IMR-90 (cell line): ENCODE measurements around the gene FBXL7. TPM values are rescaled to one million over a fixed set of nuclear protein-coding genes. Genes with fewer than 3 reads are reported as not detected.

ENCODE experiments used
- ATAC-seq: fragments of 200-7000 bp; cut with Tn5 transposase; 2 replicates; pipeline ENCODE4 v1.9.1; 2020; ENCODE audit warnings: low read depth, mild to moderate bottlenecking, moderate library complexity
- BruUV-seq: library from RNA; stranded (reverse); fragments of 400-500 nt; replicated peaks from 2 replicates; lab custom pipeline; 2021; lab: Mats Ljungman, UMichigan
- CTCF ChIA-PET: fragments of 300-600 bp; formaldehyde crosslinking; extraction: SDS; loops from one replicate; lab custom pipeline; 2021; ENCODE audit warnings: antibody characterized with exemption; lab: Yijun Ruan, JAX
- POLR2A ChIA-PET: fragments of 300-600 bp; sonication (Branson Sonifier 250); formaldehyde crosslinking; loops from one replicate; lab custom pipeline; 2022; ENCODE audit warnings: antibody characterized with exemption; ENCODE audit not compliant: unreplicated experiment; lab: Charles Lee
- DNase-seq: peaks from one replicate; pipeline ENCODE4 v3.0.0; 2013
- H2AFZ ChIP-seq: replicated peaks from 2 replicates; pipeline ENCODE3; 2013; ENCODE audit warnings: low read length, mild to moderate bottlenecking; ENCODE audit not compliant: poor library complexity
- H2AK5ac ChIP-seq: 2 replicates; pipeline ENCODE4 v1.6.1; 2013; ENCODE audit warnings: low read depth, low read length, inconsistent platforms
- H2AK9ac ChIP-seq: replicated peaks from 2 replicates; pipeline ENCODE3; 2013; ENCODE audit warnings: mild to moderate bottlenecking, low read depth, low read length, moderate library complexity; ENCODE audit not compliant: poor library complexity
- H2BK120ac ChIP-seq: 2 replicates; pipeline ENCODE4 v1.6.1; 2013; ENCODE audit warnings: low read depth, low read length, inconsistent platforms
- H2BK15ac ChIP-seq: 3 replicates; pipeline ENCODE4 v1.6.1; 2013; ENCODE audit warnings: low read depth, low read length, inconsistent platforms
- H2BK20ac ChIP-seq: 2 replicates; pipeline ENCODE4 v1.6.1; 2013; ENCODE audit warnings: low read depth, mild to moderate bottlenecking, inconsistent platforms, low read length, moderate library complexity
- H2BK5ac ChIP-seq: 2 replicates; pipeline ENCODE4 v1.6.1; 2013; ENCODE audit warnings: mild to moderate bottlenecking, low read depth, low read length, inconsistent platforms; ENCODE audit not compliant: poor library complexity, severe bottlenecking
- H3K14ac ChIP-seq: replicated peaks from 2 replicates; pipeline ENCODE4 v1.6.1; 2013; ENCODE audit warnings: low read depth, low read length, inconsistent platforms
- H3K18ac ChIP-seq: 2 replicates; pipeline ENCODE4 v1.6.1; 2013; ENCODE audit warnings: low read depth, low read length, control low read depth
- H3K23ac ChIP-seq: 2 replicates; pipeline ENCODE4 v1.6.1; 2013; ENCODE audit warnings: low read depth, low read length, inconsistent platforms
- H3K27ac ChIP-seq: 2 replicates; pipeline ENCODE4 v1.5.1; 2013; ENCODE audit warnings: mild to moderate bottlenecking, control low read depth, low read length; ENCODE audit not compliant: insufficient read depth
- H3K27me3 ChIP-seq: 2 replicates; pipeline ENCODE4 v1.6.1; 2013; ENCODE audit warnings: low read length; ENCODE audit not compliant: control insufficient read depth, insufficient read depth
- H3K36me3 ChIP-seq: 2 replicates; pipeline ENCODE4 v1.6.1; 2013; ENCODE audit warnings: low read length, mixed read lengths; ENCODE audit not compliant: control insufficient read depth, insufficient read depth
- H3K4ac ChIP-seq: 2 replicates; pipeline ENCODE4 v1.6.1; 2013; ENCODE audit warnings: low read depth, low read length, inconsistent platforms
- H3K4me1 ChIP-seq: 2 replicates; pipeline ENCODE4 v1.6.1; 2013; ENCODE audit warnings: low read length, mixed read lengths; ENCODE audit not compliant: control insufficient read depth, insufficient read depth
- H3K4me2 ChIP-seq: 2 replicates; pipeline ENCODE4 v1.6.1; 2013; ENCODE audit warnings: low read depth, mild to moderate bottlenecking, control low read depth, low read length, moderate library complexity
- H3K4me3 ChIP-seq: 2 replicates; pipeline ENCODE4 v1.5.1; 2013; ENCODE audit warnings: low read depth, mild to moderate bottlenecking, control low read depth, low read length, moderate library complexity; ENCODE audit not compliant: insufficient read depth
- H3K56ac ChIP-seq: 2 replicates; pipeline ENCODE4 v1.6.1; 2013; ENCODE audit warnings: low read length, inconsistent platforms; ENCODE audit not compliant: insufficient read depth; ENCODE audit errors: extremely low read depth
- H3K79me1 ChIP-seq, 2 experiments: 2 replicates each; pipeline ENCODE4 v1.6.1; 2013; ENCODE audit warnings: low read length in 2 of 2, inconsistent platforms in 1 of 2, low read depth in 1 of 2
- H3K9ac ChIP-seq: 2 replicates; pipeline ENCODE4 v1.6.1; 2013; ENCODE audit warnings: low read depth, low read length, control low read depth
- H3K9me1 ChIP-seq: 2 replicates; pipeline ENCODE4 v1.6.1; 2013; ENCODE audit warnings: low read length, inconsistent platforms; ENCODE audit not compliant: insufficient read depth
- H3K9me3 ChIP-seq: 2 replicates; pipeline ENCODE4 v1.6.1; 2013; ENCODE audit warnings: low read length; ENCODE audit not compliant: control insufficient read depth, insufficient read depth
- H4K20me1 ChIP-seq: 2 replicates; pipeline ENCODE4 v1.6.1; 2013; ENCODE audit warnings: low read length, inconsistent platforms; ENCODE audit not compliant: insufficient read depth
- H4K5ac ChIP-seq: 2 replicates; pipeline ENCODE4 v1.6.1; 2013; ENCODE audit warnings: mild to moderate bottlenecking, low read depth, low read length, control low read depth
- H4K8ac ChIP-seq, 2 experiments: 2 replicates each; pipeline ENCODE4 v1.6.1; 2013; ENCODE audit warnings: low read depth in 2 of 2, low read length in 2 of 2, control low read depth in 1 of 2, inconsistent platforms in 1 of 2
- H4K91ac ChIP-seq: 2 replicates; pipeline ENCODE4 v1.6.1; 2013; ENCODE audit warnings: low read depth, low read length, inconsistent platforms; ENCODE audit not compliant: insufficient read depth
- BHLHE40 ChIP-seq: fragments of 150-350 bp; IDR thresholded peaks from 2 replicates; pipeline ENCODE4 v1.6.1; 2016; ENCODE audit warnings: mild to moderate bottlenecking, low read depth, low read length
- CEBPB ChIP-seq: IDR thresholded peaks from 2 replicates; pipeline ENCODE4 v1.6.1; 2012; ENCODE audit warnings: low read depth, low read length, improper control_type of control experiment
- CHD1 ChIP-seq: IDR thresholded peaks from 2 replicates; pipeline ENCODE4 v1.6.1; 2012; ENCODE audit warnings: low read depth, low read length, improper control_type of control experiment
- CTCF ChIP-seq: conservative IDR thresholded peaks from 2 replicates; pipeline ENCODE4 v1.5.1; 2012; ENCODE audit warnings: mild to moderate bottlenecking, low read depth, low read length, improper control_type of control experiment
- FOS ChIP-seq: fragments of 150-350 bp; IDR thresholded peaks from 2 replicates; pipeline ENCODE4 v1.6.1; 2016; ENCODE audit warnings: low read depth, low read length
- MAFK ChIP-seq: IDR thresholded peaks from 2 replicates; pipeline ENCODE4 v1.6.1; 2012; ENCODE audit warnings: low read depth, low read length, improper control_type of control experiment
- MAZ ChIP-seq: IDR thresholded peaks from 2 replicates; pipeline ENCODE4 v1.6.1; 2012; ENCODE audit warnings: low read depth, mild to moderate bottlenecking, low read length, improper control_type of control experiment, moderate library complexity, borderline replicate concordance
- MXI1 ChIP-seq: IDR thresholded peaks from 2 replicates; pipeline ENCODE4 v1.6.1; 2012; ENCODE audit warnings: low read depth, mild to moderate bottlenecking, low read length, moderate library complexity, borderline replicate concordance
- NFE2L2 ChIP-seq: fragments of 150-350 bp; IDR thresholded peaks from 2 replicates; pipeline ENCODE4 v1.6.1; 2016; ENCODE audit warnings: low read depth, mild to moderate bottlenecking, low read length
- POLR2A ChIP-seq: IDR thresholded peaks from 2 replicates; pipeline ENCODE4 v1.6.1; 2012; ENCODE audit warnings: mild to moderate bottlenecking, low read depth, low read length
- RAD21 ChIP-seq: IDR thresholded peaks from 2 replicates; pipeline ENCODE4 v1.6.1; 2012; ENCODE audit warnings: low read length, improper control_type of control experiment
- RCOR1 ChIP-seq: IDR thresholded peaks from 2 replicates; pipeline ENCODE4 v1.6.1; 2012; ENCODE audit warnings: mild to moderate bottlenecking, low read length, improper control_type of control experiment; ENCODE audit not compliant: insufficient replicate concordance
- RFX5 ChIP-seq: IDR thresholded peaks from 2 replicates; pipeline ENCODE4 v1.8.0; 2012; ENCODE audit warnings: low read depth, mild to moderate bottlenecking, low read length, moderate library complexity
- SMC3 ChIP-seq: fragments of 150-350 bp; IDR thresholded peaks from 2 replicates; pipeline ENCODE4 v1.6.1; 2016; ENCODE audit warnings: low read depth, mild to moderate bottlenecking, antibody characterized with exemption, low read length, moderate library complexity
- WGBS, 2 experiments: methylation state at CpG; one replicate each; pipeline versions ENCODE4 v1.1.5 to v1.1.7; 2013; ENCODE audit warnings: missing lambda C conversion rate in 2 of 2; ENCODE audit not compliant: insufficient read length in 1 of 2; ENCODE audit errors: extremely low coverage in 2 of 2; 5-methylcytosine and 5-hydroxymethylcytosine counted together
- dilution Hi-C: fragments of 300-500 bp; cut with HindIII; formaldehyde crosslinking; loops from one replicate; pipeline ENCODE4 v1.14.3; 2018; ENCODE audit warnings: low sequenced_read_pairs; ENCODE audit not compliant: unreplicated experiment
- in situ Hi-C: fragments of 300-500 bp; cut with MboI; formaldehyde crosslinking; loops from 3 replicates; pipeline ENCODE4 v1.14.3; 2019; ENCODE audit warnings: low sequenced_read_pairs, inconsistent platforms, mixed read lengths
- intact Hi-C: fragments of 100-400 bp; cut with micrococcal nuclease; formaldehyde crosslinking; loops from 2 replicates; pipeline ENCODE4 v1.10.0; 2022
- polyA plus RNA-seq, 3 experiments: library from polyadenylated mRNA; depleted of rRNA; stranded (reverse); fragments of >200 nt; gene quantifications; 2 replicates each; pipeline ENCODE4 v1.2.3, GENCODE V29; 2012; ENCODE audit warnings: low replicate concordance in 1 of 3
- total RNA-seq: library from RNA; depleted of rRNA; stranded (reverse); fragments of >200 nt; gene quantifications from 2 replicates; pipeline ENCODE4 v1.2.3, GENCODE V29; 2012
- TF ChIP-seq, protein P1 (sequence below): fragments of 150-350 bp; IDR thresholded peaks from 2 replicates; pipeline ENCODE4 v1.6.1; 2016; ENCODE audit warnings: low read depth, mild to moderate bottlenecking, low read length, moderate library complexity, borderline replicate concordance
- TF ChIP-seq, protein P2 (sequence below): fragments of 150-350 bp; IDR thresholded peaks from 2 replicates; pipeline ENCODE4 v1.6.1; 2017; ENCODE audit warnings: mild to moderate bottlenecking, antibody characterized with exemption, low read length, low read depth

The FBXL7 gene
- total and polyA plus RNA-seq, 2 of the 4 experiments (the other 2 are of a cell fraction) = 4.1 to 10.2 TPM

GRCh38 chr5:15643731-15644130, 143.8 kb downstream of the FBXL7 start:
- Histone ChIP-seq H3K9ac (no peak overlapping the region), H4K8ac (no peak overlapping the region), H3K27me3 (no peaks in the 10 kb centered on the region), H2AFZ (no peak overlapping the region), H3K27ac (no peak overlapping the region), H3K4ac (no peak overlapping the region), H3K4me1 (peaks cover 3% of the 10 kb centered on the region), H3K36me3 (no peaks in the 10 kb centered on the region), H2AK5ac (no peak overlapping the region), H2BK120ac (no peak overlapping the region), H3K56ac (no peak overlapping the region), H3K14ac (no peak overlapping the region), H3K23ac (no peak overlapping the region), H3K9me1 (peaks cover 5% of the 10 kb centered on the region; the same call in 1 of the 2 replicates), H3K9me3 (no peaks in the 10 kb centered on the region), H4K91ac (no peak overlapping the region), H3K4me3 (no peak overlapping the region), H3K4me2 (no peak overlapping the region), H3K18ac (no peak overlapping the region), H4K5ac (no peak overlapping the region), H2BK5ac (no peak overlapping the region), H2AK9ac (no peak overlapping the region), H4K20me1 (no peaks in the 10 kb centered on the region), H2BK15ac (no peak overlapping the region), H2BK20ac (no peak overlapping the region), H3K79me1 (peaks cover 26 to 32% of the 10 kb centered on the region in 2 experiments)
- in situ Hi-C loops (no loop called here), intact Hi-C loops (no loop called here), dilution Hi-C loops (no loop called here)
- no CpG with 5 or more reads among the region's 3 CpGs for WGBS, 2 experiments
- TF ChIP-seq, protein P1, sequence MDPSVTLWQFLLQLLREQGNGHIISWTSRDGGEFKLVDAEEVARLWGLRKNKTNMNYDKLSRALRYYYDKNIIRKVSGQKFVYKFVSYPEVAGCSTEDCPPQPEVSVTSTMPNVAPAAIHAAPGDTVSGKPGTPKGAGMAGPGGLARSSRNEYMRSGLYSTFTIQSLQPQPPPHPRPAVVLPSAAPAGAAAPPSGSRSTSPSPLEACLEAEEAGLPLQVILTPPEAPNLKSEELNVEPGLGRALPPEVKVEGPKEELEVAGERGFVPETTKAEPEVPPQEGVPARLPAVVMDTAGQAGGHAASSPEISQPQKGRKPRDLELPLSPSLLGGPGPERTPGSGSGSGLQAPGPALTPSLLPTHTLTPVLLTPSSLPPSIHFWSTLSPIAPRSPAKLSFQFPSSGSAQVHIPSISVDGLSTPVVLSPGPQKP = no peak
- TF ChIP-seq MXI1 (no peak), RAD21 (no peak), NFE2L2 (no peak), MAFK (no peak), CHD1 (no peak), MAZ (no peak), RCOR1 (no peak), BHLHE40 (no peak), FOS (no peak), RFX5 (no peak), CTCF (no peak), CEBPB (no peak), SMC3 (no peak), POLR2A (no peak)
- TF ChIP-seq, protein P2, sequence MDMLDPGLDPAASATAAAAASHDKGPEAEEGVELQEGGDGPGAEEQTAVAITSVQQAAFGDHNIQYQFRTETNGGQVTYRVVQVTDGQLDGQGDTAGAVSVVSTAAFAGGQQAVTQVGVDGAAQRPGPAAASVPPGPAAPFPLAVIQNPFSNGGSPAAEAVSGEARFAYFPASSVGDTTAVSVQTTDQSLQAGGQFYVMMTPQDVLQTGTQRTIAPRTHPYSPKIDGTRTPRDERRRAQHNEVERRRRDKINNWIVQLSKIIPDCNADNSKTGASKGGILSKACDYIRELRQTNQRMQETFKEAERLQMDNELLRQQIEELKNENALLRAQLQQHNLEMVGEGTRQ = no peak
- POLR2A ChIA-PET = no interaction called here
- CTCF ChIA-PET = no interaction called here
- DNase-seq (no peak), ATAC-seq (no peak)
- no TSS peak for BruUV-seq
